Measurements from ENCODE around the gene SMARCB1. TPM values are rescaled to one million over a fixed set of nuclear protein-coding genes. Genes with fewer than 3 reads are reported as not detected.

The SMARCB1 gene
- total and polyA plus RNA-seq, 2 donors from 2014 or later, result 68.7 to 79.0 TPM

- no peak for TF ChIP-seq CTCF (IDR thresholded peaks at IDR 0.05; ENCODE audit: borderline replicate concordance, extremely low read depth, insufficient read depth)
- Histone ChIP-seq H3K9me3 (ENCODE audit: control insufficient read depth in 2 of 3, insufficient read depth in 1 of 3, low read length in 3 of 3) (no peaks in the 10 kb centered on the region), H3K4me1 (ENCODE audit: control insufficient read depth in 2 of 3, insufficient read depth in 2 of 3, low read depth in 1 of 3, low read length in 3 of 3) (peaks cover 0 to 9% (median 5%) of the 10 kb centered on the region in 3 donors), H3K4me3 (ENCODE audit: low read length in 3 of 3) (no peak overlapping the region), H3K9ac (ENCODE audit: low read length in 3 of 3) (no peak overlapping the region), H3K27me3 (ENCODE audit: control insufficient read depth, insufficient read depth, low read length) (no peaks in the 10 kb centered on the region), H3K36me3 (ENCODE audit: control insufficient read depth in 2 of 3, insufficient read depth in 3 of 3, low read length in 3 of 3) (peaks cover 2 to 45% (median 33%) of the 10 kb centered on the region in 3 donors), H3K27ac (ENCODE audit: low read depth in 2 of 2, low read length in 2 of 2) (no peak overlapping the region)
- FAIRE-seq (no peak), DNase-seq (peak in 1 of 5 donors; percentile 62)
- intact Hi-C loops (cut with DNase I), result no loop called here
Measured at GRCh38 chr22:23823331-23823791, 36.6 kb downstream of the SMARCB1 start.

GRCh38 chr22:23824476-23825245 lies 37.9 kb downstream of the SMARCB1 start:
- Histone ChIP-seq H3K9me3 (ENCODE audit: control insufficient read depth in 2 of 3, insufficient read depth in 1 of 3, low read length in 3 of 3) (no peaks in the 10 kb centered on the region), H3K4me1 (ENCODE audit: control insufficient read depth in 2 of 3, insufficient read depth in 2 of 3, low read depth in 1 of 3, low read length in 3 of 3) (peaks cover 0 to 9% (median 5%) of the 10 kb centered on the region in 3 donors), H3K9ac (ENCODE audit: low read length in 3 of 3) (no peak overlapping the region), H3K4me3 (ENCODE audit: low read length in 3 of 3) (no peak overlapping the region), H3K27me3 (ENCODE audit: control insufficient read depth, insufficient read depth, low read length) (no peaks in the 10 kb centered on the region), H3K36me3 (ENCODE audit: control insufficient read depth in 2 of 3, insufficient read depth in 3 of 3, low read length in 3 of 3) (peaks cover 2 to 47% (median 30%) of the 10 kb centered on the region in 3 donors), H3K27ac (ENCODE audit: low read depth in 2 of 2, low read length in 2 of 2) (no peak overlapping the region)
- peak in 1 of 5 donors; percentile 52 for DNase-seq
- no peak for FAIRE-seq
- intact Hi-C loops (cut with DNase I), result no loop called here
- TF ChIP-seq CTCF (IDR thresholded peaks at IDR 0.05; ENCODE audit: borderline replicate concordance, extremely low read depth, insufficient read depth), result no peak

- peak in 1 of 5 donors; percentile 35 for DNase-seq
- H3K9ac ChIP-seq (ENCODE audit: low read length in 3 of 3), result no peak overlapping the region
- peaks cover 0 to 9% (median 5%) of the 10 kb centered on the region in 3 donors for H3K4me1 ChIP-seq (ENCODE audit: control insufficient read depth in 2 of 3, insufficient read depth in 2 of 3, low read depth in 1 of 3, low read length in 3 of 3)
- H3K27ac ChIP-seq (ENCODE audit: low read depth in 2 of 2, low read length in 2 of 2), result peak overlapping the region in 1 of 2 donors; percentile 5
- no peak for TF ChIP-seq CTCF (IDR thresholded peaks at IDR 0.05; ENCODE audit: borderline replicate concordance, extremely low read depth, insufficient read depth)
- no peak for FAIRE-seq
- intact Hi-C loops (cut with DNase I), result no loop called here
- no peak overlapping the region for H3K4me3 ChIP-seq (ENCODE audit: low read length in 3 of 3)
- no peaks in the 10 kb centered on the region for H3K27me3 ChIP-seq (ENCODE audit: control insufficient read depth, insufficient read depth, low read length)
- peaks cover 2 to 52% (median 30%) of the 10 kb centered on the region in 3 donors for H3K36me3 ChIP-seq (ENCODE audit: control insufficient read depth in 2 of 3, insufficient read depth in 3 of 3, low read length in 3 of 3)
- no peaks in the 10 kb centered on the region for H3K9me3 ChIP-seq (ENCODE audit: control insufficient read depth in 2 of 3, insufficient read depth in 1 of 3, low read length in 3 of 3)
Measured at GRCh38 chr22:23825246-23825905, 38.6 kb downstream of the SMARCB1 start.
